Inferior parietal cortex (tissue), 1 donor: Measurements from ENCODE around the gene RPL7L1.
"Not testable (repeated sequence)": the region's sequence is repeated elsewhere in the genome, so short reads cannot be mapped to it uniquely, and the experiment has no call there.

Experiments
- DNase-seq: peaks from one replicate; pipeline ENCODE4 v3.0.0-alpha.2; 2016; ENCODE audit errors: extremely low spot score

The RPL7L1 gene

GRCh38 chr6:42891199-42891722 lies 11.8 kb downstream of the RPL7L1 start:
- no peak for DNase-seq

GRCh38 chr6:42894041-42894828 lies 14.8 kb downstream of the RPL7L1 start:
- DNase-seq, result not testable (repeated sequence)

GRCh38 chr6:42896178-42896719 lies 16.8 kb downstream of the RPL7L1 start:
- no peak for DNase-seq

- peak; percentile 90 for DNase-seq
Measured at GRCh38 chr6:42898891-42899361, 19.5 kb downstream of the RPL7L1 start.

- no peak for DNase-seq
Measured at GRCh38 chr6:42899871-42900270, 20.5 kb downstream of the RPL7L1 start.

GRCh38 chr6:42901538-42901957 lies 22.1 kb downstream of the RPL7L1 start:
- DNase-seq, result peak; percentile 97

- DNase-seq, result not testable (repeated sequence)
Measured at GRCh38 chr6:42902429-42903263, 23.2 kb downstream of the RPL7L1 start.

GRCh38 chr6:42904467-42904866 lies 25.1 kb downstream of the RPL7L1 start:
- no peak for DNase-seq

GRCh38 chr6:42907336-42907735 lies 27.9 kb downstream of the RPL7L1 start:
- no peak for DNase-seq

GRCh38 chr6:42909835-42910234 lies 30.4 kb downstream of the RPL7L1 start:
- no peak for DNase-seq

- no peak for DNase-seq
Measured at GRCh38 chr6:42911171-42912021, 32.0 kb downstream of the RPL7L1 start.

- no peak for DNase-seq
Measured at GRCh38 chr6:42914546-42914945, 35.1 kb downstream of the RPL7L1 start.

GRCh38 chr6:42915732-42916131 lies 36.3 kb downstream of the RPL7L1 start, which contains the start of gene PTCRA:
TSS of gene PTCRA (plus strand) at chr6:42916053. CDS start at chr6:42916070, 17 bp downstream.
- DNase-seq, result no peak

- no peak for DNase-seq
Measured at GRCh38 chr6:42916288-42916687, 36.9 kb downstream of the RPL7L1 start.

- DNase-seq, result no peak
Measured at GRCh38 chr6:42921801-42922200, 42.4 kb downstream of the RPL7L1 start.

GRCh38 chr6:42923666-42924065 lies 44.2 kb downstream of the RPL7L1 start:
- no peak for DNase-seq

GRCh38 chr6:42925248-42925857 lies 45.9 kb downstream of the RPL7L1 start:
- DNase-seq, result no peak

- peak; percentile 96 for DNase-seq
Measured at GRCh38 chr6:42928986-42929820, 49.8 kb downstream of the RPL7L1 start, which contains the start of gene CNPY3. TSS of gene CNPY3 (plus strand) at chr6:42929480. CDS start at chr6:42929571, 91 bp downstream.

GRCh38 chr6:42929821-42930360 lies 50.5 kb downstream of the RPL7L1 start:
- peak; percentile 37 for DNase-seq
